HCT116 (cell line): ENCODE results near the gene FAM81A. TPM values are rescaled to one million over a fixed set of nuclear protein-coding genes. Genes with fewer than 3 reads are reported as not detected.

Experiments used
- ATAC-seq: fragments of 200-7000 bp; cut with Tn5 transposase; 2 replicates; pipeline ENCODE4 v1.9.1; 2020; ENCODE audit warnings: mild to moderate bottlenecking, moderate library complexity
- BruUV-seq: library from RNA; stranded (reverse); fragments of 400-500 nt; replicated peaks from 2 replicates; lab custom pipeline; 2021; lab: Mats Ljungman, UMichigan
- CTCF ChIA-PET: fragments of 300-600 bp; sonication (Branson Sonifier 250); formaldehyde crosslinking; loops from one replicate; lab custom pipeline; 2021; ENCODE audit warnings: antibody characterized with exemption; lab: Charles Lee
- POLR2A ChIA-PET: fragments of 300-600, 350-600 bp; sonication (Branson Sonifier 250); formaldehyde crosslinking; loops from one replicate; lab custom pipeline; 2021; ENCODE audit warnings: antibody characterized with exemption; lab: Charles Lee
- RAD21 ChIA-PET, 2 experiments: fragments of 300-600 bp; sonication (Branson Sonifier 250); formaldehyde crosslinking; loops; one replicate each; lab custom pipeline; 2023; ENCODE audit warnings: low total read pairs in 2 of 2; ENCODE audit not compliant: uncharacterized antibody in 2 of 2, unreplicated experiment in 2 of 2, low non-redundant PET in 1 of 2; lab: Charles Lee
- DNase-seq: peaks from one replicate; pipeline ENCODE4 v3.0.0-alpha.2; 2010; ENCODE audit warnings: low read depth, low spot score
- H2AFZ ChIP-seq: fragments of 200-600 bp; shearing (Covaris generic), sonication (generic); 2 replicates; pipeline ENCODE4 v1.6.1; 2017; ENCODE audit warnings: low read depth, mixed run types, mixed read lengths, antibody characterized with exemption, low read length; ENCODE audit not compliant: poor library complexity, severe bottlenecking
- H3K27ac ChIP-seq: 2 replicates; pipeline ENCODE4 v1.5.1; 2012; ENCODE audit warnings: low read depth, low read length
- H3K27me3 ChIP-seq: fragments of 200-600 bp; sonication (generic); 2 replicates; pipeline ENCODE4 v1.6.1; 2016; ENCODE audit warnings: mixed run types, low read length, mixed read lengths; ENCODE audit not compliant: insufficient read depth
- H3K36me3 ChIP-seq, 2 experiments: fragments of 200-500 bp in 1 of 2; fragments of 200-600 bp in 1 of 2; sonication (Bioruptor generic) in 1 of 2; sonication (generic) in 1 of 2; 2 replicates each; pipeline versions ENCODE4 v1.5.1 to v1.6.1; 2014 to 2016; ENCODE audit warnings: low read length in 2 of 2, inconsistent platforms in 1 of 2, mixed read lengths in 1 of 2, mixed run types in 1 of 2; ENCODE audit not compliant: insufficient read depth in 2 of 2, control insufficient read depth in 1 of 2
- H3K4me1 ChIP-seq, 2 experiments: fragments of 200-600 bp in 1 of 2; sonication (generic) in 1 of 2; 2 replicates each; pipeline versions ENCODE4 v1.5.1 to v1.6.1; 2012 to 2017; ENCODE audit warnings: low read length in 2 of 2, inconsistent platforms in 1 of 2, mild to moderate bottlenecking in 1 of 2, mixed read lengths in 1 of 2, mixed run types in 1 of 2, moderate library complexity in 1 of 2; ENCODE audit not compliant: insufficient read depth in 2 of 2, control insufficient read depth in 1 of 2
- H3K4me2 ChIP-seq: fragments of 200-600 bp; sonication (generic); 2 replicates; pipeline ENCODE4 v1.6.1; 2017; ENCODE audit warnings: mixed run types, low read length, mixed read lengths
- H3K4me3 ChIP-seq, 2 experiments: fragments of 200-600 bp in 1 of 2; sonication (generic) in 1 of 2; replicated peaks in 1 of 2; 2 replicates each; pipeline ENCODE4 v1.5.1; 2011 to 2016; ENCODE audit warnings: low read length in 2 of 2, control low read depth in 1 of 2, low read depth in 1 of 2, mild to moderate bottlenecking in 1 of 2, mixed read lengths in 1 of 2, mixed run types in 1 of 2
- H3K79me2 ChIP-seq: fragments of 200-600 bp; sonication (generic); 2 replicates; pipeline ENCODE4 v1.6.1; 2017; ENCODE audit warnings: mild to moderate bottlenecking, mixed run types, low read length, moderate library complexity, mixed read lengths; ENCODE audit not compliant: insufficient read depth
- H3K9ac ChIP-seq: fragments of 200-600 bp; sonication (generic); 2 replicates; pipeline ENCODE4 v1.6.1; 2016; ENCODE audit warnings: low read length, mixed read lengths
- H3K9me2 ChIP-seq: fragments of 200-600 bp; sonication (generic), shearing (Covaris generic); 2 replicates; pipeline ENCODE4 v1.6.1; 2017; ENCODE audit warnings: mixed run types, mild to moderate bottlenecking, moderate library complexity; ENCODE audit not compliant: insufficient read depth
- H3K9me3 ChIP-seq, 2 experiments: fragments of 200-500 bp in 1 of 2; fragments of 200-600 bp in 1 of 2; sonication (Bioruptor generic) in 1 of 2; sonication (generic) in 1 of 2; 2 replicates each; pipeline ENCODE4 v1.6.1; 2014 to 2017; ENCODE audit warnings: low read length in 2 of 2, mixed read lengths in 2 of 2, inconsistent platforms in 1 of 2, low read depth in 1 of 2, mild to moderate bottlenecking in 1 of 2, mixed run types in 1 of 2, moderate library complexity in 1 of 2; ENCODE audit not compliant: control insufficient read depth in 1 of 2, insufficient read depth in 1 of 2
- H4K20me1 ChIP-seq: fragments of 200-600 bp; sonication (generic), shearing (Covaris generic); 2 replicates; pipeline ENCODE4 v1.6.1; 2017; ENCODE audit warnings: mixed run types, mild to moderate bottlenecking, moderate library complexity; ENCODE audit not compliant: insufficient read depth
- CBX3 ChIP-seq: IDR thresholded peaks from 2 replicates; pipeline ENCODE4 v1.6.1; 2012; ENCODE audit warnings: low read depth
- EZH2phosphoT487 ChIP-seq: fragments of 200-600 bp; IDR thresholded peaks from 2 replicates; pipeline ENCODE4 v1.6.1; 2018; ENCODE audit warnings: antibody characterized with exemption, borderline replicate concordance
- FOSL1 ChIP-seq: IDR thresholded peaks from 2 replicates; pipeline ENCODE4 v1.6.1; 2012; ENCODE audit warnings: low read depth
- POLR2AphosphoS5 ChIP-seq: IDR thresholded peaks from 2 replicates; pipeline ENCODE4 v1.6.1; 2011; ENCODE audit warnings: mild to moderate bottlenecking, low read depth, low read length, moderate library complexity
- SP1 ChIP-seq: IDR thresholded peaks from 2 replicates; pipeline ENCODE4 v1.6.1; 2012; ENCODE audit warnings: low read depth
- TCF7L2 ChIP-seq: IDR thresholded peaks from 2 replicates; pipeline ENCODE4 v1.7.0; 2011; ENCODE audit warnings: borderline replicate concordance, inconsistent platforms; ENCODE audit not compliant: insufficient read depth, insufficient read length; ENCODE audit errors: extremely low read depth
- ZBTB33 ChIP-seq: IDR thresholded peaks from 2 replicates; pipeline ENCODE4 v1.6.1; 2011; ENCODE audit warnings: mild to moderate bottlenecking, low read length, moderate library complexity; ENCODE audit not compliant: insufficient replicate concordance; ENCODE audit errors: extremely low read depth
- ZNF274 ChIP-seq: fragments of 200-500 bp; sonication (Bioruptor generic); IDR thresholded peaks from 2 replicates; pipeline ENCODE4 v1.6.1; 2014; ENCODE audit warnings: mild to moderate bottlenecking, low read depth, low read length, inconsistent platforms
- intact Hi-C: fragments of 100-400 bp; cut with micrococcal nuclease; formaldehyde crosslinking; loops from 2 replicates; pipeline ENCODE4 v1.10.0; 2022
- total RNA-seq: library from RNA; stranded (reverse); gene quantifications from one replicate; pipeline ENCODE4 v1.2.1, GENCODE V29; 2021; ENCODE audit not compliant: unreplicated experiment
- TF ChIP-seq, protein P1 (sequence below), 3 experiments: fragments of 200-600 bp in 1 of 3; sonication (generic) in 1 of 3; IDR thresholded peaks in 2 of 3; conservative IDR thresholded peaks in 1 of 3; 2 replicates each; pipeline ENCODE4 v1.5.1; 2012 to 2017; ENCODE audit warnings: low read depth in 2 of 3, low read length in 2 of 3, antibody characterized with exemption in 1 of 3, borderline replicate concordance in 1 of 3, control low read depth in 1 of 3, mild to moderate bottlenecking in 1 of 3, mixed read lengths in 1 of 3, mixed run types in 1 of 3, moderate library complexity in 1 of 3; ENCODE audit not compliant: insufficient read depth in 1 of 3
- TF ChIP-seq, protein P2 (sequence below): IDR thresholded peaks from 2 replicates; pipeline ENCODE4 v1.6.1; 2012; ENCODE audit warnings: low read depth

The FAM81A gene
- total RNA-seq, 1 experiment from 2014 or later = 6.6 TPM

GRCh38 chr15:59555696-59556095 is 117.7 kb downstream of the FAM81A start:
- ChIA-PET CTCF (interaction anchor here (1.2 to 1.3 kb wide), 2 partner anchors 23 to 27 kb away, joined by 3 to 4 read pairs; no protein-coding TSS in a partner anchor), RAD21 (no interaction called here), POLR2A (interaction anchor here (0.8 to 1.2 kb wide), 2 partner anchors 8 to 56 kb away, joined by 3 to 4 read pairs; partner anchors contain the start of gene GCNT3)
- H3K9me2 ChIP-seq = no peaks in the 10 kb centered on the region
- H3K4me3 ChIP-seq = no peak overlapping the region
- no peak for DNase-seq
- H3K36me3 ChIP-seq = no peaks in the 10 kb centered on the region
- H3K4me1 ChIP-seq = peaks cover 2 to 17% of the 10 kb centered on the region in 2 experiments; a peak in 2 of 4 replicates
- no TSS peak for BruUV-seq
- H4K20me1 ChIP-seq = no peaks in the 10 kb centered on the region
- H3K9me3 ChIP-seq = no peaks in the 10 kb centered on the region
- TF ChIP-seq SP1 (peak; percentile 33), FOSL1 (no peak), CBX3 (peak; percentile 10; the same call in 1 of the 2 replicates)
- H3K9ac ChIP-seq = no peak overlapping the region
- no peak overlapping the region for H3K27ac ChIP-seq
- peak overlapping the region; percentile 55 for H3K4me2 ChIP-seq
- H3K79me2 ChIP-seq = no peaks in the 10 kb centered on the region
- no peaks in the 10 kb centered on the region for H3K27me3 ChIP-seq
- ATAC-seq = peak; percentile 75
- H2AFZ ChIP-seq = peak overlapping the region; percentile 48
- intact Hi-C loops = no loop called here

DNA sequence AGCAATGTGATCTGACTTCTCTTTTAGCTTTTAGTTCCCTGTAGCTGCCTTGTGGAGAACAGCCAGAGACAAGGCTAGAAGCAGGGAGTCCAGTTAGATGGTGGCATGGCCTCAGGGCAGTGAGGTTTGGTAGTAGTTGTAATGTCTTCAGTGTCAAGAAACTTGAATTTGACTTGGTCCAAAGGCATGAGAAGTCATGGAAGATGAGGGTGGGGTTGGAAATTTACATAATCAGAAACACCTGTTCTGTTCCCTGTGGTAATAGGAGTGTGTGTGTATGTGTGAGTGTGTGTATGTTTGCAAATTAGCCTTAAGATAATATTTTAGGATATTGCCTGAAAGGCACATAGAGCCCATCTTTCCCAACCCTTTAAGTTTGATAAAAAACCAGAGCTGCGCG is 118.4 kb downstream of the FAM81A start:
- H3K4me1 ChIP-seq = peaks cover 2 to 17% of the 10 kb centered on the region in 2 experiments; a peak in 2 of 4 replicates
- no peaks in the 10 kb centered on the region for H3K79me2 ChIP-seq
- H3K36me3 ChIP-seq = no peaks in the 10 kb centered on the region
- ATAC-seq = no peak
- no peaks in the 10 kb centered on the region for H4K20me1 ChIP-seq
- no peak overlapping the region for H3K27ac ChIP-seq
- H3K4me3 ChIP-seq = no peak overlapping the region
- H3K4me2 ChIP-seq = peak overlapping the region; percentile 55
- CTCF ChIA-PET = interaction anchor here (1.2 to 1.3 kb wide), 2 partner anchors 24 to 28 kb away, joined by 3 to 4 read pairs; no protein-coding TSS in a partner anchor
- no peaks in the 10 kb centered on the region for H3K27me3 ChIP-seq
- no peak overlapping the region for H3K9ac ChIP-seq
- DNase-seq = no peak
- RAD21 ChIA-PET = no interaction called here
- no peaks in the 10 kb centered on the region for H3K9me3 ChIP-seq
- peak overlapping the region; percentile 48 for H2AFZ ChIP-seq
- intact Hi-C loops = no loop called here
- no peaks in the 10 kb centered on the region for H3K9me2 ChIP-seq
- POLR2A ChIA-PET = interaction anchor here (0.8 to 1.2 kb wide), 2 partner anchors 9 to 56 kb away, joined by 3 to 4 read pairs; partner anchors contain the start of gene GCNT3
- no TSS peak for BruUV-seq
- TF ChIP-seq, protein P1, sequence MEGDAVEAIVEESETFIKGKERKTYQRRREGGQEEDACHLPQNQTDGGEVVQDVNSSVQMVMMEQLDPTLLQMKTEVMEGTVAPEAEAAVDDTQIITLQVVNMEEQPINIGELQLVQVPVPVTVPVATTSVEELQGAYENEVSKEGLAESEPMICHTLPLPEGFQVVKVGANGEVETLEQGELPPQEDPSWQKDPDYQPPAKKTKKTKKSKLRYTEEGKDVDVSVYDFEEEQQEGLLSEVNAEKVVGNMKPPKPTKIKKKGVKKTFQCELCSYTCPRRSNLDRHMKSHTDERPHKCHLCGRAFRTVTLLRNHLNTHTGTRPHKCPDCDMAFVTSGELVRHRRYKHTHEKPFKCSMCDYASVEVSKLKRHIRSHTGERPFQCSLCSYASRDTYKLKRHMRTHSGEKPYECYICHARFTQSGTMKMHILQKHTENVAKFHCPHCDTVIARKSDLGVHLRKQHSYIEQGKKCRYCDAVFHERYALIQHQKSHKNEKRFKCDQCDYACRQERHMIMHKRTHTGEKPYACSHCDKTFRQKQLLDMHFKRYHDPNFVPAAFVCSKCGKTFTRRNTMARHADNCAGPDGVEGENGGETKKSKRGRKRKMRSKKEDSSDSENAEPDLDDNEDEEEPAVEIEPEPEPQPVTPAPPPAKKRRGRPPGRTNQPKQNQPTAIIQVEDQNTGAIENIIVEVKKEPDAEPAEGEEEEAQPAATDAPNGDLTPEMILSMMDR (IDR thresholded peaks at IDR 0.05 in 2 of 3, conservative IDR thresholded peaks at IDR 0.05 in 1 of 3; ENCODE audit: borderline replicate concordance in 1 of 3, insufficient read depth in 1 of 3, low read depth in 2 of 3, low read length in 2 of 3) = no peak
- TF ChIP-seq POLR2AphosphoS5 (no peak), ZNF274 (no peak), FOSL1 (no peak), TCF7L2 (no peak), ZBTB33 (no peak), EZH2phosphoT487 (no peak)
- TF ChIP-seq, protein P2, sequence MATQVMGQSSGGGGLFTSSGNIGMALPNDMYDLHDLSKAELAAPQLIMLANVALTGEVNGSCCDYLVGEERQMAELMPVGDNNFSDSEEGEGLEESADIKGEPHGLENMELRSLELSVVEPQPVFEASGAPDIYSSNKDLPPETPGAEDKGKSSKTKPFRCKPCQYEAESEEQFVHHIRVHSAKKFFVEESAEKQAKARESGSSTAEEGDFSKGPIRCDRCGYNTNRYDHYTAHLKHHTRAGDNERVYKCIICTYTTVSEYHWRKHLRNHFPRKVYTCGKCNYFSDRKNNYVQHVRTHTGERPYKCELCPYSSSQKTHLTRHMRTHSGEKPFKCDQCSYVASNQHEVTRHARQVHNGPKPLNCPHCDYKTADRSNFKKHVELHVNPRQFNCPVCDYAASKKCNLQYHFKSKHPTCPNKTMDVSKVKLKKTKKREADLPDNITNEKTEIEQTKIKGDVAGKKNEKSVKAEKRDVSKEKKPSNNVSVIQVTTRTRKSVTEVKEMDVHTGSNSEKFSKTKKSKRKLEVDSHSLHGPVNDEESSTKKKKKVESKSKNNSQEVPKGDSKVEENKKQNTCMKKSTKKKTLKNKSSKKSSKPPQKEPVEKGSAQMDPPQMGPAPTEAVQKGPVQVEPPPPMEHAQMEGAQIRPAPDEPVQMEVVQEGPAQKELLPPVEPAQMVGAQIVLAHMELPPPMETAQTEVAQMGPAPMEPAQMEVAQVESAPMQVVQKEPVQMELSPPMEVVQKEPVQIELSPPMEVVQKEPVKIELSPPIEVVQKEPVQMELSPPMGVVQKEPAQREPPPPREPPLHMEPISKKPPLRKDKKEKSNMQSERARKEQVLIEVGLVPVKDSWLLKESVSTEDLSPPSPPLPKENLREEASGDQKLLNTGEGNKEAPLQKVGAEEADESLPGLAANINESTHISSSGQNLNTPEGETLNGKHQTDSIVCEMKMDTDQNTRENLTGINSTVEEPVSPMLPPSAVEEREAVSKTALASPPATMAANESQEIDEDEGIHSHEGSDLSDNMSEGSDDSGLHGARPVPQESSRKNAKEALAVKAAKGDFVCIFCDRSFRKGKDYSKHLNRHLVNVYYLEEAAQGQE = no peak
